Ovary (tissue), 9 donors: Measurements from ENCODE around the gene CPD. TPM values are rescaled to one million over a fixed set of nuclear protein-coding genes. Genes with fewer than 3 reads are reported as not detected.
A peak's percentile ranks its signal among the peaks of the same experiment; 100 is the strongest.

Experiments used
- DNase-seq, 5 donors: peaks; one replicate each; pipeline ENCODE4 v3.0.0-alpha.2; 2019 to 2020
- H3K27ac ChIP-seq, 2 donors: fragments of 200-600 bp; one replicate each; pipeline versions ENCODE4 v1.5.1 to v1.8.0; 2019 to 2022
- H3K27me3 ChIP-seq: fragments of 200-600 bp; one replicate; pipeline ENCODE4 v1.8.0; 2022
- H3K36me3 ChIP-seq: fragments of 200-600 bp; sonication (generic); one replicate; pipeline ENCODE4 v1.5.1; 2019
- H3K4me1 ChIP-seq: one replicate; pipeline ENCODE4 v1.8.1; 2013; ENCODE audit warnings: mild to moderate bottlenecking, moderate library complexity; ENCODE audit not compliant: insufficient read depth
- H3K4me3 ChIP-seq: fragments of 200-600 bp; sonication (generic); one replicate; pipeline ENCODE4 v1.5.1; 2017
- H3K9me3 ChIP-seq, 2 donors: fragments of 200-600 bp in 1 of 2; sonication (generic) in 1 of 2; one replicate each; pipeline versions ENCODE4 v1.5.1 to v1.8.1; 2013 to 2019; ENCODE audit warnings: mild to moderate bottlenecking in 1 of 2, moderate library complexity in 1 of 2
- CTCF ChIP-seq, 3 donors: fragments of 450-650 bp in 2 of 3; fragments of 200-600 bp in 1 of 3; IDR thresholded peaks; one replicate each; pipeline versions ENCODE4 v1.5.1 to v1.8.0; 2016 to 2022; ENCODE audit warnings: antibody characterized with exemption in 3 of 3, mild to moderate bottlenecking in 1 of 3
- EP300 ChIP-seq: sonication (generic); formaldehyde crosslinking; IDR thresholded peaks from one replicate; pipeline ENCODE4 v1.6.1; 2017; ENCODE audit warnings: antibody characterized with exemption
- POLR2A ChIP-seq: fragments of 450-650 bp; IDR thresholded peaks from one replicate; pipeline ENCODE4 v1.6.1; 2017; ENCODE audit warnings: antibody characterized with exemption, mild to moderate bottlenecking, moderate library complexity
- WGBS, 3 donors: extraction: QIAGEN DNeasy Blood & Tissue Kit in 1 of 3; methylation state at CpG; one replicate each; pipeline versions ENCODE4 v1.1.5 to v1.1.7; 2013 to 2017; 5-methylcytosine and 5-hydroxymethylcytosine counted together
- intact Hi-C, 4 donors: fragments of 100-400 bp; cut with DNase I; formaldehyde crosslinking; loops; one replicate each; pipeline versions ENCODE4 v1.11.0 to v1.15.1; 2022 to 2023
- polyA plus RNA-seq, 2 donors: library from polyadenylated mRNA; stranded (reverse); fragments of 200-250 nt in 1 of 2; fragments of 350-450 nt in 1 of 2; fragmentation: Illumina TruSeq in 1 of 2; extraction: RNeasy Lipid Tissue Mini Kit (QIAGEN cat#74804) in 1 of 2; gene quantifications; one replicate each; pipeline ENCODE4 v1.2.3, GENCODE V29; 2013 to 2014
- total RNA-seq, 7 donors: library from RNA; depleted of rRNA in 2 of 7; stranded (reverse); fragments of >200 nt in 2 of 7; fragmentation: NEBNext Ultra II Directional in 3 of 7; extraction: Animal tissue kit (Norgen Biotek cat#: 25700) in 3 of 7; gene quantifications; one replicate each; pipeline versions ENCODE4 v1.1.0 to v1.2.4, GENCODE V29; 2016 to 2023
- donor health status: DM: no; HTN: no; CAD: no; lungs with moderate emphysema.
- donor health status: DM: no; HTN: no; CAD: no.
- donor health status: Bipolar disorder and iron deficiency.
- donor health status: DM: yes; HTN: yes; CAD: no.
- donor health status: DM: no; HTN: no; CAD: no.
- donor health status: DM: yes; HTN: yes; CAD: no.

The CPD gene
- total and polyA plus RNA-seq, 9 donors = 8.6 to 53.8 (median 28.6) TPM

DNA sequence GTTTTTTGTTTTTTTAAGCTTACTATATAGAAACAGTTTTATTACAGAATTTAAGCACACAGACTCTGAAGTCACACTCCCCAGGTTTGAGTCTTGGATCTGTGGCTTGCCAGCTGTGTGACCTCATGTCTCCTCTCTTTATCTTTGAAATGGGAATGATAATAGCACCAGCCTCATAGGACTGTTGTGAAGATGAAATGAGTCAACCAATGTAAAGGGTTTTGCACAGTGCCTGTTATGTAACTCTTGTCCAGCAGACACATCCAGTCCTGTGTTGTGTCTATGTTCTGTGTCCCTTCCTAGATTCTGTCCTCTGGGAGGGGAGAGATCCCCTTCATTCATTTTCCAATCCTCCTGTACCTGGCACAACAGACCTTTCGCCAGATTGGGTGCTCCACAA, 3.1 kb upstream of the CPD start:
- 96 to 100% (median 100%) methylated on average over 1 of the region's 1 CpG for WGBS, 3 donors
- DNase-seq = no peak
- H3K27ac ChIP-seq = no peak overlapping the region
- intact Hi-C loops = loop anchor here in 1 of 4 donors (5.0 kb wide), 1 partner anchor 258 kb away; the partner anchor contains the start of gene NSRP1
- TF ChIP-seq CTCF (IDR thresholded peaks at IDR 0.05) (no peak), POLR2A (no peak), EP300 (no peak)
- H3K9me3 ChIP-seq = no peaks in the 10 kb centered on the region
- no peaks in the 10 kb centered on the region for H3K27me3 ChIP-seq
- no peaks in the 10 kb centered on the region for H3K36me3 ChIP-seq
- no peak overlapping the region for H3K4me3 ChIP-seq
- H3K4me1 ChIP-seq = peaks cover 4% of the 10 kb centered on the region

GRCh38 chr17:30376621-30377452, 1.9 kb upstream of the CPD start:
- Histone ChIP-seq H3K4me1 (peaks cover 4% of the 10 kb centered on the region), H3K4me3 (no peak overlapping the region), H3K9me3 (no peaks in the 10 kb centered on the region), H3K27ac (no peak overlapping the region), H3K27me3 (no peaks in the 10 kb centered on the region), H3K36me3 (no peaks in the 10 kb centered on the region)
- DNase-seq = peak; percentile 29 to 52 (median 36)
- WGBS, 3 donors = 35 to 41% (median 36%) methylated on average over 12 of the region's 12 CpGs
- TF ChIP-seq POLR2A (no peak), CTCF (IDR thresholded peaks at IDR 0.05) (no peak), EP300 (no peak)
- intact Hi-C loops = loop anchor here in 1 of 4 donors (5.0 kb wide), 1 partner anchor 260 kb away; the partner anchor contains the start of gene NSRP1

DNA sequence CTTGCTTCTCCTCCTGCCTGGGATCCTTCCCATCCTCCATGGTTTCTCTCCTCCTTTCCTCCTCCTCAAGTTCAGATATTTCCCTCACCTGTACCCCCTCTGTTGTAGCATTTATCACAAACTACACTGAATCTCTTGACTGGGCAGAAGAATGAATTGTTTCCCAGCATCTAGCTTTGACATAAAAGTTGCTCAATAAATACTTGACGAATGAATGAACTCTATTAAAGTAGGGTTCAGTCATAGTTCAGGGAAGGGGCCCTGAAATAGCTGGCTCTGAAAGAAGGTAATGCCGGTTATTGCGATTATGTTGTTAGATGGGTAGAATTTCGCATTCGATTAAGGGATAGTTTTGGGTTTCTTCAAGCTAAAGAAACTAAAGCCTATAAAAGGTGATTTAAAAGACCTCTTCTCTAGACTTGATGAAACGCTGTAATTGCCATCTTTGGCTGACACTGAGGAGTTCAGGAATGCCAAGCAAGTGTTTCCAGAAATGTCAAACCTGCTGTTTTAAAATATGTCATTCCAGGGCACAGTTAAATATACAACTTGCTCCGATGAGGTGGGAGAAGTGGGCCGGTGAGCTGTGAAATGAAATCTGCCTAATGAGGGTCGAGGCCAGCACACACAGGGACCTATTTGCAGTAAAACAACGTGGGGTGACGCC, 1.0 kb upstream of the CPD start:
- DNase-seq = no peak
- Histone ChIP-seq H3K27ac (no peak overlapping the region), H3K4me3 (peak overlapping the region; percentile 88), H3K36me3 (no peaks in the 10 kb centered on the region), H3K27me3 (no peaks in the 10 kb centered on the region), H3K9me3 (no peaks in the 10 kb centered on the region), H3K4me1 (peaks cover 4% of the 10 kb centered on the region)
- WGBS, 3 donors = 70 to 73% (median 72%) methylated on average over 11 of the region's 11 CpGs
- TF ChIP-seq CTCF (IDR thresholded peaks at IDR 0.05) (no peak), POLR2A (no peak), EP300 (no peak)
- intact Hi-C loops = loop anchor here in 1 of 4 donors (5.0 kb wide), 1 partner anchor 260 kb away; the partner anchor contains the start of gene NSRP1

DNA sequence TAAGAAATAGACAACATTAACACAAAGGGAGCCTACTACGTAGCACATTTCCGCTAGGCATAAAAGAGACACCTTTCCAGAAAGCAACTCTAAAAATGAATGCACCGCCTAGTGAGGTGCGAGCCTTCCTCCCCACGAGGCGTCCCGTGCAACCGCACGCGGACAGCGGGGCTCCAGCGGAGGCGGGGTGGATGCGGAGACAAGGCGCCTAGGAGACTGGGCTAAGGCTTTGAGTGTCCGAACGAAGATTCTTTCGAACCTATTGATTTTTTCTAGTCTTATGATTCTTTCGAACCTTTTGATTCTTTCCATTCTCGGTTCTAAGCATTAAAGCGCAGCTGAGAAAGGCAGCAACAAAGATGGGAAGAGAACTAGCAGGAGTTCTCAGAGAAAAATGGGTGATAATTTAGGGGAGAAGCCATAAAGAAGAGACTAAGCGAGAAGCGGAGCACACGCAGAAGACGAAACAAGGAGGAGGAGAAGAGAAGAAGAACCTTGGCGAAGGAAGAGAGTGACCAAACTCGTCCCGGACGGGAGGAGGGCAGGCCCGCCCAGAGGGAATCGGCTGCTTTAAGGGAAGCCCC, 394 bp upstream of the CPD start:
- Histone ChIP-seq H3K27me3 (no peaks in the 10 kb centered on the region), H3K4me3 (peak overlapping the region; percentile 88), H3K27ac (peak overlapping the region; percentile 32 to 73), H3K9me3 (no peaks in the 10 kb centered on the region), H3K4me1 (peaks cover 4% of the 10 kb centered on the region), H3K36me3 (no peaks in the 10 kb centered on the region)
- peak; percentile 24 to 53 (median 42) for DNase-seq
- 2 to 3% (median 2%) methylated on average over 31 of the region's 31 CpGs for WGBS, 3 donors
- TF ChIP-seq CTCF (IDR thresholded peaks at IDR 0.05) (no peak), EP300 (no peak), POLR2A (no peak)
- intact Hi-C loops = loop anchor here in 1 of 4 donors (5.0 kb wide), 1 partner anchor 261 kb away; the partner anchor contains the start of gene NSRP1
